ENCODE measurements around the gene ART5. TPM values are rescaled to one million over a fixed set of nuclear protein-coding genes. Genes with fewer than 3 reads are reported as not detected.

ART5 gene
- total RNA-seq, 1 donor from 2014 or later, result 3.2 TPM

DNA sequence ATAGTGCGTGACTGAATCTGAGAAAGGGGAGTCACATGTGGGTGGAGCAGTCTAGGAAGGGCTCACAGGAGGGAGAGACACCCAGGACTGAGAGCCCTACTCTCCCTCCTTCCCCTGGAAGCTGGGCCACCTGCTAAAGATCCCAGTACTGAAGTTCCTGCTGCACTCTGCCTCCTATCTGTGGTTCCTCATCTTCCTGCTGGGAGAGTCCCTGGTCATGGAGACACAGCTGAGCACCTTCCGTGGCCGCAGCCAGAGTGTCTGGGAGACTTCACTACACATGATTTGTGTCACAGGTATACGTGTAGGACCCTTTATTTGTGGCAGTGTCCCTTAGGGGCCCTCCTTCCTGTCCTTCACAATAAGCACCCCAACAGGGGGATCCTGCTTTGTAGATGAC, 19.3 kb downstream of the ART5 start:
- intact Hi-C loops (cut with DNase I), result no loop called here
- TF ChIP-seq POLR2A (IDR thresholded peaks at IDR 0.05) (no peak), POLR2AphosphoS5 (IDR thresholded peaks at IDR 0.05; ENCODE audit: insufficient read depth in 1 of 2, low read depth in 1 of 2) (no peak)
- TF ChIP-seq, protein P1, sequence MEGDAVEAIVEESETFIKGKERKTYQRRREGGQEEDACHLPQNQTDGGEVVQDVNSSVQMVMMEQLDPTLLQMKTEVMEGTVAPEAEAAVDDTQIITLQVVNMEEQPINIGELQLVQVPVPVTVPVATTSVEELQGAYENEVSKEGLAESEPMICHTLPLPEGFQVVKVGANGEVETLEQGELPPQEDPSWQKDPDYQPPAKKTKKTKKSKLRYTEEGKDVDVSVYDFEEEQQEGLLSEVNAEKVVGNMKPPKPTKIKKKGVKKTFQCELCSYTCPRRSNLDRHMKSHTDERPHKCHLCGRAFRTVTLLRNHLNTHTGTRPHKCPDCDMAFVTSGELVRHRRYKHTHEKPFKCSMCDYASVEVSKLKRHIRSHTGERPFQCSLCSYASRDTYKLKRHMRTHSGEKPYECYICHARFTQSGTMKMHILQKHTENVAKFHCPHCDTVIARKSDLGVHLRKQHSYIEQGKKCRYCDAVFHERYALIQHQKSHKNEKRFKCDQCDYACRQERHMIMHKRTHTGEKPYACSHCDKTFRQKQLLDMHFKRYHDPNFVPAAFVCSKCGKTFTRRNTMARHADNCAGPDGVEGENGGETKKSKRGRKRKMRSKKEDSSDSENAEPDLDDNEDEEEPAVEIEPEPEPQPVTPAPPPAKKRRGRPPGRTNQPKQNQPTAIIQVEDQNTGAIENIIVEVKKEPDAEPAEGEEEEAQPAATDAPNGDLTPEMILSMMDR (IDR thresholded peaks at IDR 0.05), result no peak
- H3K36me3 ChIP-seq, result no peaks in the 10 kb centered on the region
- no peaks in the 10 kb centered on the region for H3K9me3 ChIP-seq
- H3K27me3 ChIP-seq, result no peaks in the 10 kb centered on the region
- no peak for DNase-seq (ENCODE audit: extremely low spot score in 2 of 2)
- no peak overlapping the region for H3K27ac ChIP-seq
- H3K4me3 ChIP-seq, result no peak overlapping the region
- H3K4me1 ChIP-seq, result no peaks in the 10 kb centered on the region

DNA sequence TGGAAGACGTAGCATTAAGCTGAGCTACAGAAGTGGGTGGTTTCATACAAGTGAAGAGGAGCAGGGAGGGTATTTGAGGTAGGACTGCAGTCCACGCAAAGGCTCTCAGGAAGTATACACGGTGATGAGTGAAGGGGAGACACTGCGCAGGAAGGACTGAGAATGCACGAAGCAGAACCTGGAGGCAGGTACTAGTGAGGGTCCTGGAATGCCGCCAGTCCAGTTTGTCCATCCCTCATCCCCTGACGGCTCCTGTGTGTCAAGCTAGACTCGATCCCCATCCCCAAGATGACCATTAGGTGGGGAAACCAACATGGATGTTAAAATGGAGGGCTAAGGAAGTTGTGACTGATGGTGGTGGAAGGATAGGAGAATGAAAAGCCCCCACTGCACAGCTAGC, 23.8 kb downstream of the ART5 start:
- Histone ChIP-seq H3K4me3 (no peak overlapping the region), H3K4me1 (no peaks in the 10 kb centered on the region), H3K27ac (no peak overlapping the region), H3K36me3 (no peaks in the 10 kb centered on the region), H3K27me3 (no peaks in the 10 kb centered on the region), H3K9me3 (no peaks in the 10 kb centered on the region)
- intact Hi-C loops (cut with DNase I), result no loop called here
- no peak for DNase-seq (ENCODE audit: extremely low spot score in 2 of 2)
- no peak for TF ChIP-seq POLR2A (IDR thresholded peaks at IDR 0.05)
- TF ChIP-seq, protein P1 (IDR thresholded peaks at IDR 0.05), result no peak
- TF ChIP-seq POLR2AphosphoS5 (IDR thresholded peaks at IDR 0.05; ENCODE audit: insufficient read depth in 1 of 2, low read depth in 1 of 2), result no peak

DNA sequence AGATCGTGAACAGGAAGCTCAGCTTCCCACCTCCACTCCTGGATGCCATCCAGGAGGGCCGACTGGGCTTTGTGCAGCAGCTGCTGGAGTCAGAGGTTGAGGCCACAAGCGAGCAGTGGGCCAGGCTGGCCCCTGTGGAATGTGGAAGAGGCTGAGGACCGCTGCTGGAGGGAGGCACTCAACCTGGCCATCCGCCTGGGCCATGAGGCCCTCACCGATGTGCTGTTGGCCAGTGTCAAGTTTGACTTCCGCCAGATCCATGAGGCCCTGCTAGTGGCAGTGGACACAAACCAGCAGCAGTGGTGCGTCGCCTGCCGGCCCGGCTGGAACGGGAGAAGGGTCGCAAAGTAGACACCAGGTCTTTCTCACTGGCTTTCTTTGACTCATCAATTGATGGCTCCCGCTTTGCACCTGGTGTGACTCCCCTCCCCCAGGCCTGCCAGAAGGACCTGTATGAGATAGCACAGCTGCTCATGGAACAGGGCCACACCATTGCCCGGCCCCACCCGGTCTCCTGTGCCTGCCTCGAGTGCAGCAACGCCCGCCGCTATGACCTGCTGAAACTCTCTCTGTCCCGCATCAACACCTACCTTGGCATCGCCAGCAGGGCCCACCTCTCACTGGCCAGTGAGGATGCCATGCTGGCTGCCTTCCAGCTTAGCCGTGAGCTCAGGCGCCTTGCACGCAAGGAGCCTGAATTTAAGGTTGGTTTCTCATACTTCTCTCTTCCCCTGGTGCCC, 24.9 kb downstream of the ART5 start:
- Histone ChIP-seq H3K9me3 (no peaks in the 10 kb centered on the region), H3K4me3 (no peak overlapping the region), H3K27me3 (no peaks in the 10 kb centered on the region), H3K4me1 (no peaks in the 10 kb centered on the region), H3K27ac (no peak overlapping the region), H3K36me3 (no peaks in the 10 kb centered on the region)
- intact Hi-C loops (cut with DNase I), result no loop called here
- TF ChIP-seq POLR2AphosphoS5 (IDR thresholded peaks at IDR 0.05; ENCODE audit: insufficient read depth in 1 of 2, low read depth in 1 of 2), result no peak
- DNase-seq (ENCODE audit: extremely low spot score in 2 of 2), result no peak

DNA sequence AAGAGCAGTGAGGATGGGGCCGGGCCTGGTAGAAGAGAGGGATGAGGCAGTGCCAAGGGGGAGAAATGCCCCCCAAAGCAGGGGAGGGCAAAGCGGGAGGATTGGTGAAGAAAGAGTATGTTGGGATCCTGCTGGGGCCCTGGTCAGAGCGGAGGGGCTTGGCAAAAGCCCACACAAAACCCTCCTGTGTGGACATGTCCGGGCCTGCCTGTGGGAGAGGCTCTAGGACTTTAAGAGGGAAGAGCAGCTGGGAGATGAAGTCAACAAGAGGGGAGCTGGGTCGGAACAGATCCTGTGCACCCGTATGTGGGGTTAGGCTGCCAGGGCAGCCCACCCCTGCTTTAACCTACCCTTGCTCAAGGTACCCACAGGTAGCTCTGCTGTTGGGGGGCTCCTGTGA, 25.8 kb downstream of the ART5 start:
- no peaks in the 10 kb centered on the region for H3K27me3 ChIP-seq
- no peaks in the 10 kb centered on the region for H3K36me3 ChIP-seq
- no peaks in the 10 kb centered on the region for H3K9me3 ChIP-seq
- H3K4me1 ChIP-seq, result no peaks in the 10 kb centered on the region
- intact Hi-C loops (cut with DNase I), result no loop called here
- DNase-seq (ENCODE audit: extremely low spot score in 2 of 2), result no peak
- no peak overlapping the region for H3K4me3 ChIP-seq
- TF ChIP-seq, protein P1 (IDR thresholded peaks at IDR 0.05), result no peak
- TF ChIP-seq POLR2A (IDR thresholded peaks at IDR 0.05) (no peak), POLR2AphosphoS5 (IDR thresholded peaks at IDR 0.05; ENCODE audit: insufficient read depth in 1 of 2, low read depth in 1 of 2) (no peak)
- H3K27ac ChIP-seq, result no peak overlapping the region

DNA sequence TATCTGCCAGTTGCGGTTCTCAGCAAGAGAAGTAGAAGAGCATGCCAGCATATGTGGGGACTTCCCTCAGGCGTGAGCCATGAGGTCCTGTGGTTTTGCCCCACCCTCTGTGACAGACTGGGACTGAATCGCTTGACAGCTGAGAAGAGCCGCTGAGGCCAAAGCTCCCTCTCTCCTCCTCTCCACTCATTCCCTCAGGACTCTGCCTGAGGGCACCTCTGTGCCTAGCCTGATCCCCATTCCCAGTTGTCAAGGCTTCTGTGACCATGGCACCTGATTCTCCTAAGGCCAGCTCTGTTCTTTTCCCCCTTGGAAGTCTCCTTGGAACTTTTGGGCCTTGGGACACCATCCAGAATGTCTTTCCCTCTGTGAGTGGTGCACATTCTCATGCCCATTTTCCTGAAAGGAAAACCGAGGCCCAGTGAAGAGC, 27.0 kb downstream of the ART5 start:
- intact Hi-C loops (cut with DNase I), result no loop called here
- H3K27me3 ChIP-seq, result no peaks in the 10 kb centered on the region
- no peaks in the 10 kb centered on the region for H3K9me3 ChIP-seq
- no peak for DNase-seq (ENCODE audit: extremely low spot score in 2 of 2)
- H3K36me3 ChIP-seq, result no peaks in the 10 kb centered on the region
- H3K27ac ChIP-seq, result no peak overlapping the region
- H3K4me3 ChIP-seq, result no peak overlapping the region
- H3K4me1 ChIP-seq, result no peaks in the 10 kb centered on the region
- TF ChIP-seq POLR2AphosphoS5 (IDR thresholded peaks at IDR 0.05; ENCODE audit: insufficient read depth in 1 of 2, low read depth in 1 of 2), result no peak
- TF ChIP-seq, protein P1 (IDR thresholded peaks at IDR 0.05), result no peak

Measured in vagina (tissue), 2 donors.